Measurements from ENCODE around the gene CDC123.
"Not testable (repeated sequence)": the region's sequence is repeated elsewhere in the genome, so short reads cannot be mapped to it uniquely, and the experiment has no call there.

CDC123 gene

GRCh38 chr10:12191715-12192114 is 4.3 kb upstream of the CDC123 start:
- DNase-seq = no peak

GRCh38 chr10:12193193-12193592 is 2.8 kb upstream of the CDC123 start:
- no peak for DNase-seq

DNA sequence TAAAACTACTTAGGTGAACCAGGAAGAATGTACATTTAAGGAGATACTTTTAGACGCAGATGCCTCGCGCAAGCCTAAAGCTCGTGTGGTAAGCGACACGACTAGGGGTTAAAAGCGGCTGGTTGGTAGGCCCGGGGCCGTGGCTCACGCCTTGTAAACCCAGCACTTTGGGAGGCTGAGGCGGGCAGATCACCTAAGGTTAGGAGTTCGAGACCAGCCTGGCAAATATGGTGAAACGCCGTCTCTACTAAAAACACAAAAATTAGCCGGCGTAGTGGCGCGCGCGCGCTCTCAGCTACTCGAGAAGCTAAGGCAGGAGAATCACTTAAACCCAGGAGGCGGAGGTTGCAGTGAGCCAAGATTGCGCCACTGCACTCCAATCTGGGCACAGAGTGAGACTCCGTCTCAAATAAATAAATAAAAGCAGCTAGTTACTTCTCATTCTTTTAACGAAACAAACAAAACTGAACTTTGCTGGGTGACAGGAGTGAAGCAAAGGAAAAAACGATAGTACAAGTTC is 1.2 kb upstream of the CDC123 start:
- no peak for DNase-seq

GRCh38 chr10:12195281-12195602 is 746 bp upstream of the CDC123 start:
- DNase-seq = no peak

DNA sequence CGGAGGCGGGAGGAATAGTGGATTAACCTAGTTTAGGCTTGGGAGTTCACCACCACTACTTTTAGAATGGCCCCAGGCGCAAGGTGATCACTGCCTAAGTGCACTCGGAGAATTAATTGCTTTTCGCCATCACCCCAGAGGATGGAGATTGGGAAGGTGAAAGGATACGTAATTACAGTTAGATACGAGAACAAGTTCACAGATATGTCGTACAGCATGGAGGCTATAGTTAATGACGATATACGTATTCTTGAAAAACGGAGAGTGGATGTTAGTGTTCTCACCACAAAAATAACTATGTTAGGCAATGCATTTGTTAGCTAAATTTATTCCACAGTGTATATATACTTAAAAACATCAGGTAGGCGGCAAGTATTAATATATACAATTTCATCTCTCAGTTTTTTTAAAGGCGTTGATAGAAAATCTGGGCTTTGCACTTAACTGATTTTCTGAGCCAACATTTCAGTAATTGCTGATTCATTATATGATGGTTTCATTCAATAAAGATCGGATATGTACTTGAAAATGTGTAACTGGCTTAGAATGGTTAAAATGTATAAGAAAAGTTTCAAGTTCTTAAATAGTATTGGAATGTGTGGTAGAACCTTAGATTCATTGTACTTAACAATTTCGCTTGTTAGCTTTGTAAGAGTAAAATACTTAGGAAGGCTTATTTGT is 683 bp downstream of the CDC123 start:
- DNase-seq = no peak

GRCh38 chr10:12198156-12198555 is 2.2 kb downstream of the CDC123 start:
- DNase-seq = no peak

GRCh38 chr10:12200850-12201249 is 4.9 kb downstream of the CDC123 start:
- DNase-seq = no peak

- DNase-seq = no peak
Observed at GRCh38 chr10:12201543-12201942, 5.6 kb downstream of the CDC123 start.

DNA sequence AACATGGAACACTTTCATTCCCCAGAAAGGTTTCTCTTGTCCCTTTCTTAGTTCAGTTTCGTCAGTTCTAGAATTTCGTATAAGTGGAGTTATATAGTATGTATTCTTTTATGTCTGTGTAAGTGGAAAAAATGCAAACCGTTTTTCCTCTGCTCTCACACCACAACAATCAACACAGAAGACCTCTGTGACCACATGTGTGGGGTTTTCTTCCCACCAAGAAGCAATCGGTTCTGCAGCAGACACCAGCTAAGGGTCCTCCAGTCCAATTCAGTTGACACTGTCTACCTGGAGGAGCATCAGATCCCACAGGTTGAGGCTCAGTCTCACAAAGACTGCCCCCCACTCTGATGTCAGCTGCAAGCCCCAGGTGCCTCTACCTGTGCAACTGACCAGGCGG is 6.2 kb downstream of the CDC123 start:
- no peak for DNase-seq

DNA sequence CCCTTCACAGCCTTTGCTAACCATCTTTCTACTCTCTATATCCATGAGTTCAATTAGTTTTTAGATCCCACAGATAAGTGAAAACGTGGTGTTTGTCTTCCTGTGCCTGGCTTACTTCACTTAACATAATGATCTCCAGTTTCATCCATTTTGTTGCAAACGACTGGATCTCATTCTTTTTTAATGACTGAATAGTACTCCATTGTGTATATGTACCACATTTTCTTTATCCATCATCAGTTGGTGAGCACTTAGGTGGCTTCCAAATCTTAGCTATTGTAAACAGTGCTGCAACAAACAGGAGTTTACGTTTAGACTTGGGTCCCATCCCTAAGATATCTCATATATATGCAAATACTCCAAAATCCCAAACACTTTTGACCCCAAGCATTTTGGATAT is 9.1 kb downstream of the CDC123 start:
- DNase-seq = no peak

DNA sequence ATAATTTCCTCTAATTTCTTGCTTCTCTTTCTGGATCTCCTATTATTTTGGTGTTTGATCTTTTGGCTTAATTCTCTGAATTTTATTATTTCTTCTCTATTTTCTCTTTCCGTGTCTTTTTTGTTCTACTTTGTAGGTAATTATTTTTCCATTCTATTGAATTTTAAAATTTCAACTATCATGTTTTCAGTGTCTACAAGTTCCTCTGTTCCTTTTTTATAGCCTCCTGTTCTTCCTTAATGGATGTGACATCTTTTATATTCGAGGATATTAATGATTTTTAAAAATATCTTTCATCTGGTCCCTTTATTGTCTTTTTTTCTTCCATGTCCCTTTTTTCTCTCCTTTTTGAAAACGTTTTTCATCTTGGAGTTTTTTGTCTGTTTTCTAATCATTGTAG is 11.1 kb downstream of the CDC123 start:
- no peak for DNase-seq

DNA sequence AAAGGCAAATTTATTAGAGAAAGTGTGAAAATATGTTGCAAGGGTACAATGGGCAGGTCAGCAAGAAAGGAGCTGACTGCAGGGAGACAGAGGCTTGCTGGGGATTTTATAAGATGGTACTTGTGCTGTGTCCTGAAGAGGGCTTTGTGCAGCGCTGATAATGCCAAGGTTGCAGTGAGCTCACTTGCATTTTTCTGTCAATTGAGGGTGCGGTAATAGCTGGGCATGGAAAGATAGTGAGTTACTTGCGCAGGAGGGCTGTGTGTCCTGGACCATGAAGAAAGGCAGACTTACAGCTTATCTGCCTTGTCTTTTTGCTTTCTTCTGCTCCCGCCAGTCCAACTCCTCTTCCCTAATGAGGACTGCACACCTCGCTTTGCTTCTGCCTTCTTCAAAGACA is 12.5 kb downstream of the CDC123 start:
- DNase-seq = no peak

DNA sequence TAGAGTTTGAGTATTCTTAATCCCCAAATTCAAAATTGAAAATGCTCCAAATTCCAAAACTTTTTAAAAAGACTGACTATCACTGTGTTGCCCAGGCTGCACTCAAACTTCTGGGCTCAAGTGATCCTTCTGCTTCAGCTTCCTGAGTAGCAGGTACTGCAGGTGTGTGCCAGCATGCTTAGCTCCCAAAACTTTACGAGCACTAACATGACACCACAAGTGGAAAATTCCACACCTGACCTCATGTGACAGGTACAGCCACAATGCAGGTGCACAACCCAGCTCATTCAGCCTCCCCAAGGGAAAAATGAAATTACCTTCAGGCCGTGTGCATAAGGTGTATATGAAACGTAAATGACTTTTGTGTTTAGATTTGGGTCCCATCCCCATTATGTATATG is 16.5 kb downstream of the CDC123 start:
- DNase-seq = no peak

DNA sequence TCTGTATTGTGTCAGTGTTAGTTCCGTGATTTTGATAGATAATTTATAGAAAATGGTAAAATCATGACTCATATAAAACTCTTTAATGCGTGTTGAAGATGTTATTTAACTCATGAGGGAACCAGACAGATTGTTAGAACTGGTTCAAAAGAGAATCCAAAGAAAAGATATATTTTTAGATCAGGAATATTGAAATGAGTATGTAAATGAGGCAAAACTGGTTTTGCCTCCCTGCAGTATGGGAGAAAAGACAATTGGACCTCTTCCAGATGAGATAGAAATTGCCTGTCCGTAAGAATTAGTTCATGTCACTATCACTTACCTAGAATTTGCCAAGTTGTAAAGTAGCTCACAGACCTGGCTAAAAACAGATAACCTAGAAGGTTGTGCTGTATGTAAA is 17.6 kb downstream of the CDC123 start:
- DNase-seq = no peak

DNA sequence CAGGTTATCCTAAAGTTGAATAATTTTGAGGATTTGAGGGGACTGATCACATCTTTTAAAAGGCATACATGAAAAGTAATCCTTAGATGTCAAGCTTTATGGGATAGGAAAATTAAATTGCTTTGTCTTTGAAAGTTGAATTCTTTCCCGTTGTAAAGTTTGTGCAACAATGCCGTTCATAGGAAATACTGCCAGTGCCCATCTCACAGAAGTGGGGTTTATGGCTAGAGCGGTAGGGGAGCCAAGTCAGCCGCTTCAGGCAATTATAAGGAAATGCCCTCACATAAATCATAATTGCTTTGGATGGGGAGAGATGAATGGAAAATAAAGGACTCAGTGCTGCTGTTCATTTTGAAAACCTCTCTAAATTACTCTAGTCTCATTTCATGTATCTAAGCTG is 18.1 kb downstream of the CDC123 start:
- no peak for DNase-seq

GRCh38 chr10:12214763-12215218 is 18.8 kb downstream of the CDC123 start:
- peak; percentile 61 for DNase-seq

DNA sequence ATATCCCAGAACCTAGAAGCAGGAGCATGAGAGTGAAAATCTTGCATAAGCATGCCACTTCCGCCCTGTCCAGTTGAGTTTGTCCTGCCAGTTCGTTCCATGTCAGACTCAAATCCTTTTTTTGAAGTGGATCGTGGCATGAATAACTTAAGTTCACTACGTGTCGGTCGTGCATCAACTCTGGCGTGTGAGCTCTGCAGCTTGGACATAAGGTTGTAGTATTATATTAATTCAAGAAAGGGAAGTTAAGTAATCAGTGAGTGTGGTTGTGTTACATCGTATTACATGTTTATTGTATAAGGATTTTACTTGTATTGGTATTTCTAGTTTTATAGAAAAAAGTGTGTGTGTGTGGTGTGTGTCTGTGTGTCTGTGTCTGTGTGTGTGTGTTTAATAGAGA is 23.0 kb downstream of the CDC123 start:
- no peak for DNase-seq

DNA sequence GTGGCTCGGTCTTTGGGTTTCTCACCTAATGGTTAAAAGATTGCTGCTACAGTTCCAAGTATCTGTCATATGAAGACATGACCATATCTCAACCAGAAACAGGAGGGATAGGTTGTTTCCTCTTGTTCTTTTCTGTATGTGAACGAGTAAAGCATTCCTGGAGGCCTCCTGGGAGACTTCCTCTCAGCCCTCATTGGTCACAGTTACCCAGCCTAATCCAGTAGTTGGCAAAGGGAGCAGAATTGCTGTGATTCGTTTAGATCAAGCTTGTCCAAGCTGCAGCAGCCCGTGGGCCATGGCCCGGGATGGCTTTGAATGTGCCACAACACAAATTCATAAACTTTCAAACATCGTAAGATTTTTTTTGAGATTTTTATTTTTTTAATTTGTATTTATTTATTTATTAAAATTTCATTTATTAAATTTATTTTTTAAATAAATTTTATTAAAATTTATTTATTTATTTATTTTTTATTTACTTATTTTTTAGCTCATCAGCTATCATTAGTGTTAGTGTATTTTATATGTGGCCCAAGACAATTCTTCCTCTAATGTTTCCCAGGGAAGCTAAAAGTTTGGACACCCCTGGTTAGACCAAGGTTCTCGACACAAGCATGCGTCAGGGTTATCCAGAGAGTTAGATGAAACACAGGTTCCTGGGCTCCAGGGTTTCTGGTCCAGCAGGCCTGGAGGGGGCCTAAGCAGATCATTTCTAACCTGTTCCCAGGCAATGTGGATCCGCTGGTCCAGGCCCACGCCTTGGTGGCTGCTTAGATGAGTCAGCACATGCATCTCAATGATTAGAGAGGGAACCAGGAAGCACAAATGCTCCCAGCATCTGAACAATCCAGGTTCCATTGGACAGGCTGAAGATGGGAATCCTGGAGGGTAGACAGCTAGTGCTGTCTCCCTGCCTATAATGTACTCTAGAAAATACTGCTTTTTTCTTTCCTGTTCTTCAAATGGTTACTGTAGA is 25.6 kb downstream of the CDC123 start:
- no peak for DNase-seq

DNA sequence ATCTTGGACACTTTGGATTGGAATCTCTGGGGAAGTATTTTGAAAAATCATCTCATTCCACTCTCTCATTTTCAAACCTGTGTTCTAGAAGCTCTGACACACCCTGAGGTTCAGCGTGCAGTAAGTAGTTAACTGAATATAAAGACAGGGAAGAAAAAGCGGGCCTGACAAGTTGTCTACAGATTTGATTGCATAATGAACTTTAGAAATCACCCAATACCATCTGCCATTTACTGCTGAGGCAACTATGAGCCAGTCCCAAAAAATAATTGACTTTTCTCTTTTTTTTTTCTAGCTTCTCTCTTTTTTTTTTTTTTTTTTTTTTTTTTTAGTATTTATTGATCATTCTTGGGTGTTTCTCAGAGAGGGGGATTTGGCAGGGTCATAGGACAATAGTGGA is 29.5 kb downstream of the CDC123 start:
- DNase-seq = no peak

DNA sequence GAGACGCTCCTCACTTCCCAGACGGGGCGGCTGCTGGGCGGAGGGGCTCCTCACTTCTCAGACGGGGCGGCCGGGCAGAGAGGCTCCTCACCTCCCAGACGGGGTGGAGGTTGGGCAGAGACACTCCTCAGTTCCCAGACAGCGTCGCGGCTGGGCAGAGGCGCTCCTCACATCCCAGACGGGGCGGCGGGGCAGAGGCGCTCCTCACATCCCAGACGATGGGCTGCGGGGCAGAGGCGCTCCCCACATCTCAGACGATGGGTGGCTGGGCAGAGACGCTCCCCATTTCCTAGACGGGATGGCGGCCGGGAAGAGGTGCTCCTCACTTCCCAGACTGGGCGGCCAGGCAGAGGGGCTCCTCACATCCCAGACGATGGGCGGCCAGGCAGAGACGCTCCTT is 30.4 kb downstream of the CDC123 start:
- not testable (repeated sequence) for DNase-seq

DNA sequence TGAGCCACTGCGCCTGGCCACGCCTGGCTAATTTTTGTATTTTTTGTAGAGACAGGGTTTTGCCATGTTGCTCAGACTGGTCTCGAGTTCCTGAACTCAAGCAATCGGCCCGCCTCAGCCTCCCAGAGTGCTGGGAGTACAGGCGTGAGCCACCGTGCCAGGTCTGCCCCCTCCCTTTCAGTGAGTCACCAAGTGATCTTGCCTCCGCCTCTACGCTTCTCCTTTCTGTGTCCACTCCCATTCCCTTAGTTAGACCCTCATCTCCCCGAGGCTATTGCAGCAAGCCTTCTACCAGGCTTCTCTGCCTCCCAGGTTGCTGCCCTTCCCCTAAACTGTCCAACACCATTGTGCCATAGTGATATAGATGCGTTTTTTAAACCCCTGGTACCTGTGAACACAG is 32.9 kb downstream of the CDC123 start:
- DNase-seq = no peak

GRCh38 chr10:12234687-12235086 is 38.7 kb downstream of the CDC123 start:
- not testable (repeated sequence) for DNase-seq

DNA sequence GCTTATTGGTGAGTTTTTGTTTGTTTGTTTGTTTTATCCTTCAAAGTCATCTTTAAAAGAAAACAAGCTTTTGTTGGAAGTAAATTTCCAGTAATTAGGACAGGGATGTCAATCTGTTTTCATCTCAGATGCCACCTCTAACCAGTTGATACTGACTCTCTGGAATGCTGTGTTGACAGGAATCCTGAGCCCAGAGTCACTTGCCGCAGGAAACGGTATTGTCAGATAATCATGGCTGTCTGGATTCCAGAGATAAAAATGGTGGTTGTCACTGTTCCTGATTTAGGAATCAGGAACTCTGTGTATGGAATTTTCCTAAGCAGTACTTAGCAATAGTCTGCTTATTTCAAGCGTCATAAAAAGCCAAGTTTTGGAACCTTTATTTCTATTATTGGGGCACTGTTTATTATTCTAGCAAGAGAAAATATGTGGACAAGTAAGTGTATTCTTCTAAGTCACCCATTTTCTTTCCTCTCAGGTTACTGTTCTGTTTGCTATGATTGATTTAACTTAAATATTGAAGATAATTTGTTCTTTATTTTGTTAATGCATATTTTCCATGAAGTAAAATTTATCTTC is 39.2 kb downstream of the CDC123 start:
- no peak for DNase-seq

GRCh38 chr10:12235796-12236195 is 39.8 kb downstream of the CDC123 start:
- no peak for DNase-seq

Data from NCI-H2171 treated with DMSO at 0.1 percent for 48 hours (cell line).